Natural killer cell (primary cell): Measurements from ENCODE around the gene RABL3. TPM values are rescaled to one million over a fixed set of nuclear protein-coding genes. Genes with fewer than 3 reads are reported as not detected.
"Not testable (repeated sequence)": the region's sequence is repeated elsewhere in the genome, so short reads cannot be mapped to it uniquely, and the experiment has no call there.

Source experiments
- ATAC-seq, 3 donors: fragments of 150-1000 bp in 2 of 3; fragments of 200-7000 bp in 1 of 3; cut with Tn5 transposase; 1 replicate in 1 of 3; 2 replicates in 2 of 3; pipeline ENCODE4 v1.10.0; 2021; ENCODE audit warnings: mild to moderate bottlenecking in 2 of 3, moderate library complexity in 2 of 3
- DNase-seq, 2 donors: peaks; one replicate each; pipeline versions ENCODE4 v3.0.0 to v3.0.0-alpha.2; 2013 to 2021; ENCODE audit warnings: mixed read lengths in 1 of 2
- H3K27ac ChIP-seq: one replicate; pipeline ENCODE4 v1.5.1; 2013; ENCODE audit warnings: mild to moderate bottlenecking, low read length
- H3K27me3 ChIP-seq: one replicate; pipeline ENCODE4 v1.6.1; 2013; ENCODE audit warnings: low read length; ENCODE audit not compliant: control insufficient read depth, insufficient read depth
- H3K36me3 ChIP-seq: one replicate; pipeline ENCODE4 v1.6.1; 2013; ENCODE audit warnings: low read length; ENCODE audit not compliant: control insufficient read depth, insufficient read depth
- H3K4me1 ChIP-seq: one replicate; pipeline ENCODE4 v1.6.1; 2013; ENCODE audit warnings: low read length; ENCODE audit not compliant: control insufficient read depth, insufficient read depth
- H3K4me3 ChIP-seq: one replicate; pipeline ENCODE4 v1.5.1; 2013; ENCODE audit warnings: low read length
- H3K9me3 ChIP-seq: one replicate; pipeline ENCODE4 v1.6.1; 2013; ENCODE audit warnings: low read length; ENCODE audit not compliant: control insufficient read depth, insufficient read depth
- H3K27ac Mint-ChIP-seq, 2 donors: one replicate each; pipeline ENCODE4 v1.8.0; 2022; ENCODE audit warnings: mild to moderate bottlenecking in 2 of 2, mixed read lengths in 2 of 2, moderate library complexity in 1 of 2
- H3K27me3 Mint-ChIP-seq, 2 donors: one replicate each; pipeline ENCODE4 v1.8.0; 2022; ENCODE audit warnings: low read depth in 2 of 2, mixed read lengths in 2 of 2
- H3K36me3 Mint-ChIP-seq: one replicate; pipeline ENCODE4 v1.8.0; 2022; ENCODE audit warnings: mixed read lengths
- H3K4me1 Mint-ChIP-seq, 2 donors: one replicate each; pipeline ENCODE4 v1.8.0; 2022; ENCODE audit warnings: mixed read lengths in 2 of 2
- H3K4me3 Mint-ChIP-seq: one replicate; pipeline ENCODE4 v1.8.0; 2022; ENCODE audit warnings: mild to moderate bottlenecking, moderate library complexity, mixed read lengths
- H3K9me3 Mint-ChIP-seq, 2 donors: one replicate each; pipeline ENCODE4 v1.8.0; 2022; ENCODE audit warnings: mixed read lengths in 2 of 2
- CTCF ChIP-seq: fragments of 200-600 bp; IDR thresholded peaks from one replicate; pipeline ENCODE4 v1.8.0; 2022; ENCODE audit warnings: antibody characterized with exemption
- WGBS: methylation state at CpG from one replicate; pipeline ENCODE4 v1.1.7; 2013; ENCODE audit warnings: missing lambda C conversion rate; ENCODE audit not compliant: insufficient coverage; 5-methylcytosine and 5-hydroxymethylcytosine counted together
- intact Hi-C: fragments of 100-400 bp; cut with micrococcal nuclease; formaldehyde crosslinking; loops from one replicate; pipeline ENCODE4 v1.14.2; 2022
- total RNA-seq, 4 donors: library from RNA; stranded (reverse); fragments of 120-200 nt in 1 of 4; gene quantifications; one replicate each; pipeline versions ENCODE4 v1.2.3 to v1.2.4, GENCODE V29; 2013 to 2022

Gene RABL3
- 10 to 100 TPM; 11.7 to 18.4 (median 16.7) TPM for total RNA-seq
- total RNA-seq (2013), result 21.7 TPM

- 0% methylated on average over 39 of the region's 39 CpGs for whole genome bisulfite sequencing
- intact Hi-C loops, result loop anchor here (1.0 to 5.0 kb wide), 4 partner anchors 146 to 1095 kb away; partner anchors contain the start of genes EAF2, IQCB1 and NDUFB4
- no peak for TF ChIP-seq CTCF
Measured at GRCh38 chr3:120742198-120742848, at the start of gene RABL3, which contains the start of gene GTF2E1. Gene RABL3 (minus strand): TSS chr3:120742516. CDS start chr3:120742507, 9 bp downstream. Gene GTF2E1 (plus strand): TSS chr3:120742744. CDS start chr3:120750553, 7,809 bp downstream.

GRCh38 chr3:120791913-120792312, 49.6 kb upstream of the RABL3 start:
- Mint-ChIP-seq H3K27ac (no peak overlapping the region), H3K9me3 (no peaks in the 10 kb centered on the region), H3K36me3 (no peaks in the 10 kb centered on the region), H3K4me3 (no peak overlapping the region), H3K27me3 (no peaks in the 10 kb centered on the region), H3K4me1 (no peaks in the 10 kb centered on the region)
- no peak for TF ChIP-seq CTCF
- intact Hi-C loops, result no loop called here
- no peaks in the 10 kb centered on the region for H3K9me3 ChIP-seq
- ATAC-seq (no peak), DNase-seq (no peak)
- no peak overlapping the region for H3K27ac ChIP-seq
- no peaks in the 10 kb centered on the region for H3K36me3 ChIP-seq
- no peaks in the 10 kb centered on the region for H3K4me1 ChIP-seq
- no peaks in the 10 kb centered on the region for H3K27me3 ChIP-seq
- WGBS, result 93% methylated on average over 1 of the region's 1 CpG
- no peak overlapping the region for H3K4me3 ChIP-seq

More at GRCh38 chr3:120742198-120742848, at the start of gene RABL3, which contains the start of gene GTF2E1:
- H3K27me3 ChIP-seq, result no peaks in the 10 kb centered on the region
- H3K27ac Mint-ChIP-seq, result peak within 1 kb of the TSS; percentile 97 to 99
- H3K27me3 Mint-ChIP-seq, result no peaks in the 10 kb centered on the region
- DNase-seq, result peak; percentile 97 to 99
- peak within 1 kb of the TSS; percentile 100 for H3K27ac ChIP-seq
- no peaks in the 10 kb centered on the region for H3K9me3 ChIP-seq
- H3K36me3 Mint-ChIP-seq, result no peaks in the 10 kb centered on the region
- H3K4me1 Mint-ChIP-seq, result peaks cover 34 to 41% of the 10 kb centered on the region in 2 donors
- H3K36me3 ChIP-seq, result peaks cover 2% of the 10 kb centered on the region
- peaks cover 14% of the 10 kb centered on the region for H3K4me1 ChIP-seq
- peak within 1 kb of the TSS; percentile 91 for H3K4me3 ChIP-seq
- H3K4me3 Mint-ChIP-seq, result peak within 1 kb of the TSS; percentile 95
- H3K9me3 Mint-ChIP-seq, result peaks cover 0 to under 1% of the 10 kb centered on the region in 2 donors
- ATAC-seq, result peak; percentile 94 to 99 (median 96)

- Histone ChIP-seq H3K4me3 (no peak overlapping the region), H3K36me3 (no peaks in the 10 kb centered on the region), H3K9me3 (no peaks in the 10 kb centered on the region), H3K27me3 (no peaks in the 10 kb centered on the region), H3K27ac (no peak overlapping the region), H3K4me1 (no peaks in the 10 kb centered on the region)
- Mint-ChIP-seq H3K4me1 (peaks cover 0 to 5% of the 10 kb centered on the region in 2 donors), H3K36me3 (no peaks in the 10 kb centered on the region), H3K9me3 (no peaks in the 10 kb centered on the region), H3K27me3 (no peaks in the 10 kb centered on the region), H3K27ac (no peak overlapping the region), H3K4me3 (no peak overlapping the region)
- ATAC-seq (no peak), DNase-seq (peak in 1 of 2 donors; percentile 10)
- no CpG with 5 or more reads among the region's 1 CpG for WGBS
- intact Hi-C loops, result no loop called here
- TF ChIP-seq CTCF, result no peak
Measured at GRCh38 chr3:120791010-120791409, 48.7 kb upstream of the RABL3 start.

GRCh38 chr3:120785832-120786231, 43.5 kb upstream of the RABL3 start:
- H3K9me3 ChIP-seq, H3K36me3 Mint-ChIP-seq, H3K4me3 ChIP-seq, H3K27ac Mint-ChIP-seq, H3K4me1 ChIP-seq, H3K27me3 Mint-ChIP-seq, intact Hi-C loops, H3K27me3 ChIP-seq, H3K9me3 Mint-ChIP-seq, DNase-seq, H3K4me1 Mint-ChIP-seq, H3K4me3 Mint-ChIP-seq, ATAC-seq, H3K27ac ChIP-seq: not testable (repeated sequence)
- H3K36me3 ChIP-seq, result peaks cover 12% of the 10 kb centered on the region
- 90% methylated on average over 5 of the region's 5 CpGs for WGBS
